Endothelial cell of umbilical vein (primary cell): ENCODE results near the gene SMIM27. TPM values are rescaled to one million over a fixed set of nuclear protein-coding genes. Genes with fewer than 3 reads are reported as not detected.

Experiments used
- BruUV-seq: library from RNA; stranded (reverse); fragments of 400-500 nt; replicated peaks from 2 replicates; lab custom pipeline; 2021; lab: Mats Ljungman, UMichigan
- CTCF ChIA-PET: fragments of 300-600, 350-600 bp; sonication (Branson Sonifier 250); formaldehyde crosslinking; loops from one replicate; lab custom pipeline; 2021; ENCODE audit warnings: antibody characterized with exemption, inconsistent platforms; lab: Charles Lee
- POLR2A ChIA-PET: fragments of 300-600, 350-600 bp; sonication (Branson Sonifier 250); formaldehyde crosslinking; loops from one replicate; lab custom pipeline; 2021; ENCODE audit warnings: antibody characterized with exemption, inconsistent platforms; lab: Charles Lee
- DNase-seq: peaks from one replicate; pipeline ENCODE4 v3.0.0-alpha.2; 2011; ENCODE audit warnings: low read depth, low spot score
- FAIRE-seq: peaks from 2 replicates; lab custom pipeline; 2011; peaks lifted over from hg19 to GRCh38; lab: Jason Lieb, UNC
- H2AFZ ChIP-seq: 2 replicates; pipeline ENCODE4 v1.6.0; 2012; ENCODE audit warnings: low read depth, low read length, control low read depth, inconsistent platforms
- H3K27ac ChIP-seq: 2 replicates; pipeline ENCODE4 v1.5.1; 2011; ENCODE audit warnings: low read depth, mild to moderate bottlenecking, control low read depth, low read length, moderate library complexity; ENCODE audit not compliant: insufficient read depth
- H3K27me3 ChIP-seq, 2 experiments: 2 replicates each; pipeline versions ENCODE4 v1.6.0 to v1.6.1; 2011; ENCODE audit warnings: low read length in 2 of 2, mixed read lengths in 1 of 2; ENCODE audit not compliant: control insufficient read depth in 2 of 2, insufficient read depth in 2 of 2
- H3K36me3 ChIP-seq, 2 experiments: 2 replicates in 1 of 2; 3 replicates in 1 of 2; pipeline ENCODE4 v1.5.1; 2011; ENCODE audit warnings: low read length in 2 of 2, mild to moderate bottlenecking in 1 of 2, moderate library complexity in 1 of 2; ENCODE audit not compliant: control insufficient read depth in 2 of 2, insufficient read depth in 2 of 2; ENCODE audit errors: extremely low read depth in 1 of 2
- H3K4me1 ChIP-seq: 3 replicates; pipeline ENCODE4 v1.5.1; 2011; ENCODE audit warnings: mild to moderate bottlenecking, low read length; ENCODE audit not compliant: control insufficient read depth, insufficient read depth; ENCODE audit errors: extremely low read depth
- H3K4me2 ChIP-seq: 2 replicates; pipeline ENCODE4 v1.6.1; 2011; ENCODE audit warnings: low read length, control low read depth, mixed read lengths; ENCODE audit not compliant: insufficient read depth
- H3K4me3 ChIP-seq, 3 experiments: fragments of 200-600 bp in 1 of 3; sonication (generic), shearing (Covaris generic) in 1 of 3; replicated peaks in 1 of 3; 2 replicates each; pipeline ENCODE4 v1.5.1; 2011 to 2016; ENCODE audit warnings: control low read depth in 3 of 3, low read length in 3 of 3, mild to moderate bottlenecking in 2 of 3, inconsistent platforms in 1 of 3, low read depth in 1 of 3, moderate library complexity in 1 of 3; ENCODE audit not compliant: insufficient read depth in 1 of 3
- H3K79me2 ChIP-seq: 2 replicates; pipeline ENCODE4 v1.6.0; 2012; ENCODE audit warnings: low read length, inconsistent platforms; ENCODE audit not compliant: control insufficient read depth, insufficient read depth
- H3K9ac ChIP-seq: replicated peaks from 2 replicates; pipeline ENCODE3; 2011; ENCODE audit warnings: low read length, control low read depth; ENCODE audit not compliant: insufficient read depth; ENCODE audit errors: extremely low read depth
- H3K9me1 ChIP-seq: replicated peaks from 3 replicates; pipeline ENCODE4 v1.6.0; 2011; ENCODE audit warnings: mild to moderate bottlenecking, low read length; ENCODE audit not compliant: control insufficient read depth, insufficient read depth; ENCODE audit errors: extremely low read depth
- H3K9me3 ChIP-seq: replicated peaks from 2 replicates; pipeline ENCODE4 v1.5.1; 2012; ENCODE audit warnings: low read length, inconsistent platforms; ENCODE audit not compliant: control insufficient read depth, insufficient read depth
- H4K20me1 ChIP-seq: replicated peaks from 2 replicates; pipeline ENCODE3; 2011; ENCODE audit warnings: mild to moderate bottlenecking, low read length; ENCODE audit not compliant: control insufficient read depth, insufficient read depth; ENCODE audit errors: extremely low read depth
- CTCF ChIP-seq, 2 donors: IDR thresholded peaks; 1 replicate in 1 of 2; 2 replicates in 1 of 2; pipeline ENCODE4 v1.5.1; 2011; ENCODE audit warnings: low read length in 2 of 2, mild to moderate bottlenecking in 2 of 2, moderate library complexity in 2 of 2, control low read depth in 1 of 2, inconsistent platforms in 1 of 2, low read depth in 1 of 2; ENCODE audit not compliant: insufficient read depth in 1 of 2; ENCODE audit errors: extremely low read depth in 1 of 2
- EZH2 ChIP-seq: IDR thresholded peaks from 2 replicates; pipeline ENCODE4 v1.6.1; 2012; ENCODE audit warnings: borderline replicate concordance, low read depth, mild to moderate bottlenecking, moderate library complexity, low read length, inconsistent platforms; ENCODE audit not compliant: severe bottlenecking
- FOS ChIP-seq: IDR thresholded peaks from 2 replicates; pipeline ENCODE4 v1.6.1; 2011; ENCODE audit warnings: mild to moderate bottlenecking, low read length, moderate library complexity, borderline replicate concordance; ENCODE audit not compliant: insufficient read depth
- GATA2 ChIP-seq: IDR thresholded peaks from 2 replicates; pipeline ENCODE4 v1.7.0; 2011; ENCODE audit warnings: low read depth, mild to moderate bottlenecking, moderate library complexity, mixed read lengths, low read length; ENCODE audit not compliant: insufficient read length, insufficient read depth
- JUN ChIP-seq: IDR thresholded peaks from 2 replicates; pipeline ENCODE4 v1.6.1; 2011; ENCODE audit warnings: borderline replicate concordance, low read depth; ENCODE audit not compliant: insufficient read length, insufficient read depth
- MYC ChIP-seq: IDR thresholded peaks from one replicate; pipeline ENCODE4 v1.6.1; 2011; ENCODE audit warnings: mild to moderate bottlenecking, low read depth, low read length
- POLR2A ChIP-seq: IDR thresholded peaks from 2 replicates; pipeline ENCODE4 v1.6.1; 2012; ENCODE audit warnings: low read depth, mild to moderate bottlenecking, control low read depth, low read length
- POLR2AphosphoS5 ChIP-seq: IDR thresholded peaks from 2 replicates; pipeline ENCODE4 v1.6.1; 2012; ENCODE audit warnings: low read depth, mild to moderate bottlenecking, control low read depth, low read length, moderate library complexity; ENCODE audit not compliant: insufficient read depth
- dilution Hi-C: fragments of 300-500 bp; cut with MboI; formaldehyde crosslinking; loops from one replicate; pipeline ENCODE4 v1.15.0; 2019; ENCODE audit warnings: low sequenced_read_pairs; ENCODE audit not compliant: extremely low pct_ligation_motif_present
- intact Hi-C: fragments of 100-400 bp; cut with micrococcal nuclease; formaldehyde crosslinking; loops from one replicate; pipeline ENCODE4 v1.10.0; 2022
- polyA plus RNA-seq, 4 experiments: library from polyadenylated mRNA; depleted of rRNA in 3 of 4; stranded (reverse) in 3 of 4; unstranded in 1 of 4; fragments of >200 nt; gene quantifications; 2 replicates each; pipeline versions ENCODE4 v1.2.1 to v1.2.3, GENCODE V29; 2011 to 2012; ENCODE audit warnings: missing spikeins in 1 of 4
- total RNA-seq: library from RNA; stranded (reverse); gene quantifications from 2 replicates; pipeline ENCODE4 v1.2.3, GENCODE V29; 2021
- TF ChIP-seq, protein P1 (sequence below): IDR thresholded peaks from 2 replicates; pipeline ENCODE4 v1.6.1; 2011; ENCODE audit not compliant: insufficient read depth, insufficient read length

Gene SMIM27
- total and polyA plus RNA-seq, 2 donors (not counting 3 experiments of a cell fraction or from before 2014, with no cell fraction given) = 3.4 to 11.5 TPM

DNA sequence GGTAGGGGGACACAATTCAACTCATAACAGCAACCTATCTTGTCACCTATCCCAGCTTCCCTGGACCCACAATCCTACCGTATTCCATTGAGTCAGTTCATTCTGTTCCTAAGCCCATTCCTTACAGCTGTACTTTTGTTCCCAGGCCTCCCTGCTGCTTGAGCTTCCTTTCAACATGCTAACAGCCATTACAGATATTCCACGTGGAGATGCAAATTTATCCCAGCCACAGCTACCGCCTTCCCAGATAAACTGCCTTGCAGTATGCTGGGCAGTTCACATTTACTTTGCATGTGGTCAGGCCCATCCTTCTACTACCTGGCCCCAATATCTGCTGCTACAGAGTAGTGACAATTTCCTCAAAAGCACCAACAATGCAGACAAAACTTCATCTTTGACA lies 49.1 kb upstream of the SMIM27 start:
- TSS peak; percentile 90 for BruUV-seq
- peaks cover 0 to 3% of the 10 kb centered on the region in 2 experiments for H3K36me3 ChIP-seq
- intact Hi-C loops (loop anchor here (2.0 kb wide), 1 partner anchor 72 kb away; no protein-coding TSS in a partner anchor), dilution Hi-C loops (no loop called here)
- H4K20me1 ChIP-seq = no peaks in the 10 kb centered on the region
- DNase-seq (peak; percentile 12), FAIRE-seq (no peak)
- peak overlapping the region; percentile 40 for H3K9ac ChIP-seq
- H3K4me3 ChIP-seq = no peak overlapping the region
- peak overlapping the region; percentile 19 for H3K4me2 ChIP-seq
- peak overlapping the region; percentile 90 for H3K27ac ChIP-seq
- no peaks in the 10 kb centered on the region for H3K9me3 ChIP-seq
- H2AFZ ChIP-seq = no peak overlapping the region
- POLR2A ChIA-PET = interaction anchor here (1.3 kb wide), 1 partner anchor 23 kb away, joined by 5 read pairs; the partner anchor contains the start of gene RIGI
- no peaks in the 10 kb centered on the region for H3K27me3 ChIP-seq
- H3K4me1 ChIP-seq = peaks cover 48% of the 10 kb centered on the region
- no peaks in the 10 kb centered on the region for H3K9me1 ChIP-seq
- TF ChIP-seq FOS (no peak), MYC (no peak), EZH2 (no peak), POLR2A (no peak), POLR2AphosphoS5 (no peak), JUN (no peak), GATA2 (no peak), CTCF (IDR thresholded peaks at IDR 0.05; ENCODE audit: extremely low read depth in 1 of 2, insufficient read depth in 1 of 2, low read depth in 1 of 2, low read length in 2 of 2) (no peak)
- TF ChIP-seq, protein P1, sequence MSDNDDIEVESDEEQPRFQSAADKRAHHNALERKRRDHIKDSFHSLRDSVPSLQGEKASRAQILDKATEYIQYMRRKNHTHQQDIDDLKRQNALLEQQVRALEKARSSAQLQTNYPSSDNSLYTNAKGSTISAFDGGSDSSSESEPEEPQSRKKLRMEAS = no peak
- CTCF ChIA-PET = interaction anchor here (1.7 kb wide), 1 partner anchor 23 kb away, joined by 11 read pairs; the partner anchor contains the start of gene RIGI
- H3K79me2 ChIP-seq = peaks cover 5% of the 10 kb centered on the region
